Measurements from ENCODE around the gene ARMC9. TPM values are rescaled to one million over a fixed set of nuclear protein-coding genes. Genes with fewer than 3 reads are reported as not detected.

Gene ARMC9
- total RNA-seq, 4 donors from 2014 or later = 0.20 to 7.2 (median 3.2) TPM

GRCh38 chr2:231387904-231388724 is 189.7 kb downstream of the ARMC9 start:
- DNase-seq (peak in 1 of 2 donors; percentile 13), ATAC-seq (peak in 1 of 2 donors; percentile 36)
- no peaks in the 10 kb centered on the region for H3K27me3 ChIP-seq
- intact Hi-C loops (cut with DNase I; ENCODE audit: low total_unique reads) (no loop called here), in situ Hi-C loops (cut with MboI; ENCODE audit: low sequenced_read_pairs in 4 of 4) (no loop called here)
- TF ChIP-seq POLR2A (IDR thresholded peaks at IDR 0.05) = no peak
- TF ChIP-seq CTCF (IDR thresholded peaks at IDR 0.05 in 4 of 5, conservative IDR thresholded peaks at IDR 0.05 in 1 of 5) = no peak
- no peak overlapping the region for H3K4me3 ChIP-seq
- H3K36me3 ChIP-seq = no peaks in the 10 kb centered on the region
- H3K9me3 ChIP-seq = no peaks in the 10 kb centered on the region
- H3K4me1 ChIP-seq = no peaks in the 10 kb centered on the region
- H3K27ac ChIP-seq = no peak overlapping the region

GRCh38 chr2:231388725-231389346 is 190.4 kb downstream of the ARMC9 start:
- Histone ChIP-seq H3K9me3 (no peaks in the 10 kb centered on the region), H3K27ac (no peak overlapping the region), H3K4me3 (no peak overlapping the region), H3K4me1 (no peaks in the 10 kb centered on the region), H3K27me3 (no peaks in the 10 kb centered on the region), H3K36me3 (no peaks in the 10 kb centered on the region)
- TF ChIP-seq POLR2A (IDR thresholded peaks at IDR 0.05) = no peak
- no peak for TF ChIP-seq CTCF (IDR thresholded peaks at IDR 0.05 in 4 of 5, conservative IDR thresholded peaks at IDR 0.05 in 1 of 5)
- intact Hi-C loops (cut with DNase I; ENCODE audit: low total_unique reads) = no loop called here
- DNase-seq (no peak), ATAC-seq (no peak)
- in situ Hi-C loops (cut with MboI; ENCODE audit: low sequenced_read_pairs in 4 of 4) = no loop called here

- DNase-seq (no peak), ATAC-seq (no peak)
- Histone ChIP-seq H3K27ac (no peak overlapping the region), H3K9me3 (no peaks in the 10 kb centered on the region), H3K27me3 (peaks cover 8 to 11% (median 9%) of the 10 kb centered on the region in 3 donors), H3K4me3 (no peak overlapping the region), H3K36me3 (no peaks in the 10 kb centered on the region), H3K4me1 (no peaks in the 10 kb centered on the region)
- TF ChIP-seq CTCF (IDR thresholded peaks at IDR 0.05 in 4 of 5, conservative IDR thresholded peaks at IDR 0.05 in 1 of 5) (no peak), POLR2A (IDR thresholded peaks at IDR 0.05) (no peak)
- in situ Hi-C loops (cut with MboI; ENCODE audit: low sequenced_read_pairs in 4 of 4) = no loop called here
- intact Hi-C loops (cut with DNase I; ENCODE audit: low total_unique reads) = no loop called here
Observed at GRCh38 chr2:231390667-231391066, 192.2 kb downstream of the ARMC9 start.

DNA sequence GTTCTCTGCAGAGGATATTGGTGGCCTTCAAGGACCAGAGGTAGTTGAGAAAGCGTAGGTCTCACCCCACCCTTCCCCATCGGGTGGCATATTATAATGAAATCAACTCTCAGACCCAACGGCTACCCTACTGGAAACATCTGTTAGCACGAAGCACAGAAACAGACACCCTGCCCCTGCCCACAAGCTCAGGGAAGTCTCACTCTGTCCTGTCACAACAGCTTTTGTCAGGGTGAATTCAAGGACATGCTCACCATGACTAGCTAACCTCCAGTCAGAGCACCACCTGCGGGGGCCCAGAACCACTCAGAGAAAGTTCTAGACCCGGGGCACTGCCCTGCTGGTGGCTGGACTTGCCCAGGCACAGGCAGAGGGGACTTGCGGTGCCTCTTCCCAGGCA is 193.6 kb downstream of the ARMC9 start:
- no peaks in the 10 kb centered on the region for H3K36me3 ChIP-seq
- DNase-seq (no peak), ATAC-seq (no peak)
- TF ChIP-seq POLR2A (IDR thresholded peaks at IDR 0.05) (no peak), CTCF (IDR thresholded peaks at IDR 0.05 in 4 of 5, conservative IDR thresholded peaks at IDR 0.05 in 1 of 5) (no peak)
- H3K4me3 ChIP-seq = no peak overlapping the region
- H3K9me3 ChIP-seq = no peaks in the 10 kb centered on the region
- in situ Hi-C loops (cut with MboI; ENCODE audit: low sequenced_read_pairs in 4 of 4) = no loop called here
- no peak overlapping the region for H3K27ac ChIP-seq
- peaks cover 8 to 18% (median 17%) of the 10 kb centered on the region in 3 donors for H3K27me3 ChIP-seq
- intact Hi-C loops (cut with DNase I; ENCODE audit: low total_unique reads) = no loop called here
- no peaks in the 10 kb centered on the region for H3K4me1 ChIP-seq

Measured in gastrocnemius medialis (tissue), 4 donors.